ENCODE measurements around the gene WWOX. TPM values are rescaled to one million over a fixed set of nuclear protein-coding genes. Genes with fewer than 3 reads are reported as not detected.

The WWOX gene
- total RNA-seq, 1 donor from 2014 or later, result 12.6 TPM

DNA sequence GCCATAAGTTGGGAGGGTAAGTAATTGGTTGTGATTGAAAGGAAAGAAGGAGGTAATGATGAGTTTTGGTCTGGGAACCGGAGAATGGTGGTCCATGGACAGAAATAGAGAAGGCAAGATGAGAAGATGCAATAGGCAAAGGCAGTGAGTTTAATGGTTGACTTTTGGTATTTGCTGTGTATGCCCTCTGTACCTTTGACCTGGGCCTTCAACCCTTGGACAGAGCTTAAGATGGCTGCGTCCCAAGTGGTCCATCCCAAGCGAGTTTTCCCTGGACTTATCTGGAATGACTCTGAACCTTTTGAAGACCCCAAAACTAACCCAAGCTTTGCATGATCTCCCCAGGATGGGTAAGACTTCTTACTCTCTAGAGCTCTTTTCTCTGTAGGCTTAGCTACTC lies 836.6 kb downstream of the WWOX start:
- Histone ChIP-seq H3K4me3 (ENCODE audit: low read depth, low read length) (no peak overlapping the region), H3K27me3 (ENCODE audit: control insufficient read depth, insufficient read depth, low read length) (no peaks in the 10 kb centered on the region), H3K36me3 (ENCODE audit: control insufficient read depth, insufficient read depth, low read length) (no peaks in the 10 kb centered on the region)
- TF ChIP-seq, protein P1, sequence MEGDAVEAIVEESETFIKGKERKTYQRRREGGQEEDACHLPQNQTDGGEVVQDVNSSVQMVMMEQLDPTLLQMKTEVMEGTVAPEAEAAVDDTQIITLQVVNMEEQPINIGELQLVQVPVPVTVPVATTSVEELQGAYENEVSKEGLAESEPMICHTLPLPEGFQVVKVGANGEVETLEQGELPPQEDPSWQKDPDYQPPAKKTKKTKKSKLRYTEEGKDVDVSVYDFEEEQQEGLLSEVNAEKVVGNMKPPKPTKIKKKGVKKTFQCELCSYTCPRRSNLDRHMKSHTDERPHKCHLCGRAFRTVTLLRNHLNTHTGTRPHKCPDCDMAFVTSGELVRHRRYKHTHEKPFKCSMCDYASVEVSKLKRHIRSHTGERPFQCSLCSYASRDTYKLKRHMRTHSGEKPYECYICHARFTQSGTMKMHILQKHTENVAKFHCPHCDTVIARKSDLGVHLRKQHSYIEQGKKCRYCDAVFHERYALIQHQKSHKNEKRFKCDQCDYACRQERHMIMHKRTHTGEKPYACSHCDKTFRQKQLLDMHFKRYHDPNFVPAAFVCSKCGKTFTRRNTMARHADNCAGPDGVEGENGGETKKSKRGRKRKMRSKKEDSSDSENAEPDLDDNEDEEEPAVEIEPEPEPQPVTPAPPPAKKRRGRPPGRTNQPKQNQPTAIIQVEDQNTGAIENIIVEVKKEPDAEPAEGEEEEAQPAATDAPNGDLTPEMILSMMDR (IDR thresholded peaks at IDR 0.05; ENCODE audit: insufficient read depth, low read length, severe bottlenecking), result no peak
- DNase-seq (ENCODE audit: low read depth) (no peak), FAIRE-seq (no peak)

- no peak for FAIRE-seq
- Histone ChIP-seq H3K27me3 (ENCODE audit: control insufficient read depth, insufficient read depth, low read length) (no peaks in the 10 kb centered on the region), H3K4me3 (ENCODE audit: low read depth, low read length) (no peak overlapping the region), H3K36me3 (ENCODE audit: control insufficient read depth, insufficient read depth, low read length) (no peaks in the 10 kb centered on the region)
- TF ChIP-seq, protein P1 (IDR thresholded peaks at IDR 0.05; ENCODE audit: insufficient read depth, low read length, severe bottlenecking), result no peak
- DNase-seq (ENCODE audit: low read depth), result no peak
Observed at GRCh38 chr16:78939597-78939996, 840.1 kb downstream of the WWOX start.

DNA sequence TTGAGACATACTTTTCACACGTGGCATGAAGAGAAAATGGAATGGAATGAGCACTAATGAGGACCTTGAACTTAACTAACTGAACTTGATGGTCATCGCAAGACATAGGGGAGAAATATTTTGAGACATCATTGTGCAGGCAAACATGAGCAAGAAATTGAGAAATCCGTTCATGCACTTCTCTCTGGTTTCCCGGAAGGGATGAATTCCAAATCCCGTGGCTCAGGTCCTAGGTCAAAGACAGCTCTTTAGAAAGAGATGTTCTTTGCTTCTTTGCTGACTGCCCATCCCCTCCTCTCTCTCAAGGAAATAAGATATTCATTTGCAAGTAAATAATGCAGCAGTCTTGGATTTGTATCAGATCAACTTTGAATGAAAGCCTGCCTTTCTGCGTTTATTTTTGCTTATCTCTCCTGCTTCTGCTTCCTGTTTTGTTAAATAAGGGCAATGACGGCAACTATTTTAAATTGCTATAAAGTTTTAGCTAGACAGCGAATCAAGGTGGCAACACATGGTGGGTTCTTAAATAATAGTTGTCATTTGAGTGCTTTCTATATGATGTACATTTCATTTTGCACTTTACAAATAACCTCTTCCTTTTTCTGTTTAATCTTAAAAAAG lies 843.3 kb downstream of the WWOX start:
- DNase-seq (ENCODE audit: low read depth) (no peak), FAIRE-seq (no peak)
- no peak overlapping the region for H3K4me3 ChIP-seq (ENCODE audit: low read depth, low read length)
- H3K36me3 ChIP-seq (ENCODE audit: control insufficient read depth, insufficient read depth, low read length), result no peaks in the 10 kb centered on the region
- H3K27me3 ChIP-seq (ENCODE audit: control insufficient read depth, insufficient read depth, low read length), result no peaks in the 10 kb centered on the region
- TF ChIP-seq, protein P1 (IDR thresholded peaks at IDR 0.05; ENCODE audit: insufficient read depth, low read length, severe bottlenecking), result no peak

GRCh38 chr16:78945336-78945735 lies 845.9 kb downstream of the WWOX start:
- no peaks in the 10 kb centered on the region for H3K36me3 ChIP-seq (ENCODE audit: control insufficient read depth, insufficient read depth, low read length)
- FAIRE-seq (no peak), DNase-seq (ENCODE audit: low read depth) (no peak)
- H3K27me3 ChIP-seq (ENCODE audit: control insufficient read depth, insufficient read depth, low read length), result no peaks in the 10 kb centered on the region
- no peak overlapping the region for H3K4me3 ChIP-seq (ENCODE audit: low read depth, low read length)
- TF ChIP-seq, protein P1 (IDR thresholded peaks at IDR 0.05; ENCODE audit: insufficient read depth, low read length, severe bottlenecking), result no peak

GRCh38 chr16:78946556-78946955 lies 847.1 kb downstream of the WWOX start:
- Histone ChIP-seq H3K36me3 (ENCODE audit: control insufficient read depth, insufficient read depth, low read length) (no peaks in the 10 kb centered on the region), H3K27me3 (ENCODE audit: control insufficient read depth, insufficient read depth, low read length) (no peaks in the 10 kb centered on the region), H3K4me3 (ENCODE audit: low read depth, low read length) (no peak overlapping the region)
- TF ChIP-seq, protein P1 (IDR thresholded peaks at IDR 0.05; ENCODE audit: insufficient read depth, low read length, severe bottlenecking), result no peak
- DNase-seq (ENCODE audit: low read depth) (no peak), FAIRE-seq (no peak)

- FAIRE-seq (no peak), DNase-seq (ENCODE audit: low read depth) (no peak)
- Histone ChIP-seq H3K27me3 (ENCODE audit: control insufficient read depth, insufficient read depth, low read length) (no peaks in the 10 kb centered on the region), H3K4me3 (ENCODE audit: low read depth, low read length) (no peak overlapping the region), H3K36me3 (ENCODE audit: control insufficient read depth, insufficient read depth, low read length) (no peaks in the 10 kb centered on the region)
- TF ChIP-seq, protein P1 (IDR thresholded peaks at IDR 0.05; ENCODE audit: insufficient read depth, low read length, severe bottlenecking), result no peak
Observed at GRCh38 chr16:78950768-78951167, 851.3 kb downstream of the WWOX start.

Measured in bronchial epithelial cell (primary cell).